GM23338 (cell line): ENCODE results near the gene TUBA4B. TPM values are rescaled to one million over a fixed set of nuclear protein-coding genes. Genes with fewer than 3 reads are reported as not detected.

Experiments
- ATAC-seq: fragments of 200-7000 bp; cut with Tn5 transposase; 3 replicates; pipeline ENCODE4 v1.9.1; 2020
- DNase-seq: peaks from one replicate; pipeline ENCODE4 v3.0.0-alpha.2; 2015; ENCODE audit warnings: low spot score
- H2AFZ ChIP-seq: fragments of 200-600 bp; sonication (generic); 2 replicates; pipeline ENCODE4 v1.8.0; 2016; ENCODE audit warnings: antibody characterized with exemption, mild to moderate bottlenecking, moderate library complexity
- H3F3A ChIP-seq: fragments of 200-600 bp; sonication (generic); replicated peaks from 2 replicates; pipeline ENCODE4 v1.8.0; 2017; ENCODE audit warnings: antibody characterized with exemption, mixed run types, low read depth
- H3K27ac ChIP-seq: fragments of 200-600 bp; sonication (generic); 2 replicates; pipeline ENCODE4 v1.6.1; 2016; ENCODE audit warnings: low read depth
- H3K27me3 ChIP-seq: fragments of 200-600 bp; sonication (generic); 2 replicates; pipeline ENCODE4 v1.8.0; 2016; ENCODE audit warnings: mild to moderate bottlenecking, mixed run types, moderate library complexity; ENCODE audit not compliant: insufficient read depth
- H3K36me3 ChIP-seq: fragments of 200-600 bp; sonication (generic); 2 replicates; pipeline ENCODE4 v1.8.0; 2016; ENCODE audit warnings: mild to moderate bottlenecking; ENCODE audit not compliant: insufficient read depth
- H3K4me1 ChIP-seq: fragments of 200-600 bp; sonication (generic); 2 replicates; pipeline ENCODE4 v1.8.0; 2016; ENCODE audit warnings: mild to moderate bottlenecking, moderate library complexity; ENCODE audit not compliant: insufficient read depth
- H3K4me2 ChIP-seq: fragments of 200-600 bp; sonication (generic); 2 replicates; pipeline ENCODE4 v1.7.1; 2017; ENCODE audit warnings: mixed run types
- H3K4me3 ChIP-seq: fragments of 200-600 bp; sonication (generic); 2 replicates; pipeline ENCODE4 v1.6.1; 2016; ENCODE audit warnings: mixed run types
- H3K79me2 ChIP-seq: fragments of 200-600 bp; sonication (generic); replicated peaks from 2 replicates; pipeline ENCODE4 v1.8.0; 2017; ENCODE audit warnings: mild to moderate bottlenecking; ENCODE audit not compliant: insufficient read depth
- H3K9me2 ChIP-seq: fragments of 200-600 bp; sonication (generic); 2 replicates; pipeline ENCODE4 v1.8.0; 2017; ENCODE audit not compliant: insufficient read depth
- H4K20me1 ChIP-seq: fragments of 200-600 bp; sonication (generic); replicated peaks from 2 replicates; pipeline ENCODE4 v1.8.0; 2017; ENCODE audit warnings: mild to moderate bottlenecking; ENCODE audit not compliant: insufficient read depth
- H3K27ac Mint-ChIP-seq: 2 replicates; pipeline ENCODE4 v1.8.0; 2020; ENCODE audit warnings: inconsistent platforms, mild to moderate bottlenecking, moderate library complexity, mixed read lengths
- H3K27me3 Mint-ChIP-seq: 3 replicates; pipeline ENCODE4 v1.8.0; 2022; ENCODE audit warnings: low read depth, mild to moderate bottlenecking, moderate library complexity, mixed read lengths, inconsistent platforms; ENCODE audit not compliant: insufficient read depth, poor library complexity
- H3K36me3 Mint-ChIP-seq: 3 replicates; pipeline ENCODE4 v1.8.0; 2021; ENCODE audit warnings: low read depth, mild to moderate bottlenecking, inconsistent platforms, moderate library complexity, mixed read lengths
- H3K4me1 Mint-ChIP-seq: 3 replicates; pipeline ENCODE4 v1.8.0; 2020; ENCODE audit warnings: mild to moderate bottlenecking, inconsistent platforms, mixed read lengths
- H3K4me3 Mint-ChIP-seq: 3 replicates; pipeline ENCODE4 v1.8.0; 2021; ENCODE audit warnings: moderate library complexity, mild to moderate bottlenecking, inconsistent platforms, mixed read lengths
- H3K9me3 Mint-ChIP-seq: 3 replicates; pipeline ENCODE4 v1.8.0; 2020; ENCODE audit warnings: moderate library complexity, mild to moderate bottlenecking, inconsistent platforms, mixed read lengths
- CREB1 ChIP-seq: fragments of 250-450 bp; sonication (Bioruptor Pico); IDR thresholded peaks from 2 replicates; pipeline ENCODE4 v1.5.0; 2020; ENCODE audit warnings: low read depth, mild to moderate bottlenecking, moderate library complexity
- EZH2 ChIP-seq: fragments of 200-600 bp; sonication (generic); IDR thresholded peaks from one replicate; pipeline ENCODE4 v1.8.0; 2017; ENCODE audit warnings: antibody characterized with exemption, mild to moderate bottlenecking, low read depth; ENCODE audit not compliant: unreplicated experiment
- EZH2phosphoT487 ChIP-seq: fragments of 200-600 bp; sonication (generic); IDR thresholded peaks from one replicate; pipeline ENCODE4 v1.8.1; 2018; ENCODE audit warnings: antibody characterized with exemption; ENCODE audit not compliant: unreplicated experiment
- JUNB ChIP-seq: IDR thresholded peaks from one replicate; pipeline ENCODE4 v1.6.1; 2016; ENCODE audit warnings: antibody characterized with exemption; ENCODE audit not compliant: unreplicated experiment
- NANOG ChIP-seq: IDR thresholded peaks from 2 replicates; pipeline ENCODE4 v1.6.1; 2016; ENCODE audit warnings: antibody characterized with exemption, borderline replicate concordance
- POLR2AphosphoS5 ChIP-seq: IDR thresholded peaks from 2 replicates; pipeline ENCODE4 v1.6.1; 2016; ENCODE audit warnings: antibody characterized with exemption, low read depth
- STAT1 ChIP-seq: IDR thresholded peaks from one replicate; pipeline ENCODE4 v1.6.1; 2016; ENCODE audit warnings: antibody characterized with exemption; ENCODE audit not compliant: unreplicated experiment
- ZNF114 ChIP-seq: fragments of 250-450 bp; sonication (Bioruptor Pico); IDR thresholded peaks from 2 replicates; pipeline ENCODE4 v1.5.0; 2020; ENCODE audit warnings: mild to moderate bottlenecking, moderate library complexity
- ZNF331 ChIP-seq: fragments of 250-450 bp; sonication (Bioruptor Pico); IDR thresholded peaks from 2 replicates; pipeline ENCODE4 v1.5.0; 2020; ENCODE audit warnings: low read depth, mild to moderate bottlenecking, moderate library complexity
- polyA plus RNA-seq: library from polyadenylated mRNA; unstranded; fragments of >200 nt; fragmentation: Nextera tagmentation; extraction: Ambion mirVana; gene quantifications from 2 replicates; pipeline ENCODE4 v1.2.1, GENCODE V29; 2016
- total RNA-seq: library from RNA; depleted of rRNA; stranded (reverse); fragments of >200 nt; shearing (Covaris generic); gene quantifications from 2 replicates; pipeline ENCODE4 v1.2.3, GENCODE V29; 2014
- TF ChIP-seq, protein P1 (sequence below): IDR thresholded peaks from one replicate; pipeline ENCODE4 v1.6.1; 2018; ENCODE audit warnings: antibody characterized with exemption; ENCODE audit not compliant: unreplicated experiment
- TF ChIP-seq, protein P2 (sequence below): fragments of 250-450 bp; sonication (Bioruptor Pico); IDR thresholded peaks from 2 replicates; pipeline ENCODE4 v1.5.0; 2020; ENCODE audit warnings: mild to moderate bottlenecking, moderate library complexity
- TF ChIP-seq, protein P3 (sequence below), 2 experiments: fragments of 200-600 bp in 1 of 2; sonication (generic) in 1 of 2; conservative IDR thresholded peaks; 2 replicates each; pipeline versions ENCODE4 v1.5.1 to v1.6.1; 2016 to 2017; ENCODE audit warnings: antibody characterized with exemption in 2 of 2, low read depth in 2 of 2, mild to moderate bottlenecking in 2 of 2, moderate library complexity in 1 of 2
- TF ChIP-seq, protein P4 (sequence below): IDR thresholded peaks from 2 replicates; pipeline ENCODE4 v1.6.1; 2016; ENCODE audit warnings: antibody characterized with exemption

The TUBA4B gene
- total and polyA plus RNA-seq, 2 experiments from 2014 or later: 0.14 TPM; not detected in 1

DNA sequence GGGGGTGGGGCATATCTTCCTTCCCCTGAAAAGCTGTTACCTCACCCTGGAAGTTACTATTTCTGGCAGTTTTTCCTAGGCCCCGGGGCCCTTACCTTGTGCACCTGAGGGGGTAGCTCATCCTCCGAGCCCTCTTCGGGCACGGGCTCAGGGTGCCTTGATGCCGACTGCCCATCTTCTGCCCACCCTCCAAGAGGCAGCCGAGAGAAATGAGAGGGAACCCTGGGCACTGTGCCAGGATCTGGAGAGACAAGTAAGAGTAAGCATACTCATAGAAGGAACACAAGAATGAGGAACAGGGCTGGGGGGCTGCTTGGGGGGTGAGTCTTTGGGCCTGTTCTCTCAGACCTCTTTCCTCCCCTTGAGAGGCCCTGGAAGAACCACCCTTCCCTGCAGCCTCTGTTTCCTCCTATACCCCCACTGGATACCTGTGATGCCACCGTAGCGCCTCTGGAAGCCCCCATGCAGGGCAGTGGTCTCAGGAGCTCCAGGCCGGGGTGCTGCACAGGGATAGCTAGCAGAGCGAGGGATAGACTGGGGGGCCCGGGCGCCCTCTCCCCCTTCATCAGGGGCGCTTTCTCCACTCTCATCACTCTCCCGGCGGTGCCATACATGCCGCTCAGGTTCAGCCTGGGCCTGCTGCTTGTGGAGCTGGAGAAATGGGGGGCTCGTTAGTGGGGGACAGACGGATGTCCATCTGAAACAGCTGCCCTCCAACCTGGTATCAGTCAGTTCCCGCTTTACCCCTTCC lies 32.2 kb upstream of the TUBA4B start:
- H3K9me3 Mint-ChIP-seq: no peaks in the 10 kb centered on the region

More for the DNA sequence above, 32.2 kb upstream of the TUBA4B start:
- H2AFZ ChIP-seq: no peak overlapping the region
- DNase-seq: no peak
- peaks cover 9% of the 10 kb centered on the region; the same call in 1 of the 2 replicates for H3F3A ChIP-seq
- TF ChIP-seq EZH2phosphoT487 (no peak), CREB1 (no peak), EZH2 (no peak), POLR2AphosphoS5 (no peak), ZNF114 (CRISPR knock-in tag) (no peak), STAT1 (no peak), NANOG (no peak), ZNF331 (CRISPR knock-in tag) (no peak), JUNB (no peak)
- TF ChIP-seq, protein P1, sequence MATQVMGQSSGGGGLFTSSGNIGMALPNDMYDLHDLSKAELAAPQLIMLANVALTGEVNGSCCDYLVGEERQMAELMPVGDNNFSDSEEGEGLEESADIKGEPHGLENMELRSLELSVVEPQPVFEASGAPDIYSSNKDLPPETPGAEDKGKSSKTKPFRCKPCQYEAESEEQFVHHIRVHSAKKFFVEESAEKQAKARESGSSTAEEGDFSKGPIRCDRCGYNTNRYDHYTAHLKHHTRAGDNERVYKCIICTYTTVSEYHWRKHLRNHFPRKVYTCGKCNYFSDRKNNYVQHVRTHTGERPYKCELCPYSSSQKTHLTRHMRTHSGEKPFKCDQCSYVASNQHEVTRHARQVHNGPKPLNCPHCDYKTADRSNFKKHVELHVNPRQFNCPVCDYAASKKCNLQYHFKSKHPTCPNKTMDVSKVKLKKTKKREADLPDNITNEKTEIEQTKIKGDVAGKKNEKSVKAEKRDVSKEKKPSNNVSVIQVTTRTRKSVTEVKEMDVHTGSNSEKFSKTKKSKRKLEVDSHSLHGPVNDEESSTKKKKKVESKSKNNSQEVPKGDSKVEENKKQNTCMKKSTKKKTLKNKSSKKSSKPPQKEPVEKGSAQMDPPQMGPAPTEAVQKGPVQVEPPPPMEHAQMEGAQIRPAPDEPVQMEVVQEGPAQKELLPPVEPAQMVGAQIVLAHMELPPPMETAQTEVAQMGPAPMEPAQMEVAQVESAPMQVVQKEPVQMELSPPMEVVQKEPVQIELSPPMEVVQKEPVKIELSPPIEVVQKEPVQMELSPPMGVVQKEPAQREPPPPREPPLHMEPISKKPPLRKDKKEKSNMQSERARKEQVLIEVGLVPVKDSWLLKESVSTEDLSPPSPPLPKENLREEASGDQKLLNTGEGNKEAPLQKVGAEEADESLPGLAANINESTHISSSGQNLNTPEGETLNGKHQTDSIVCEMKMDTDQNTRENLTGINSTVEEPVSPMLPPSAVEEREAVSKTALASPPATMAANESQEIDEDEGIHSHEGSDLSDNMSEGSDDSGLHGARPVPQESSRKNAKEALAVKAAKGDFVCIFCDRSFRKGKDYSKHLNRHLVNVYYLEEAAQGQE: no peak
- TF ChIP-seq, protein P2, sequence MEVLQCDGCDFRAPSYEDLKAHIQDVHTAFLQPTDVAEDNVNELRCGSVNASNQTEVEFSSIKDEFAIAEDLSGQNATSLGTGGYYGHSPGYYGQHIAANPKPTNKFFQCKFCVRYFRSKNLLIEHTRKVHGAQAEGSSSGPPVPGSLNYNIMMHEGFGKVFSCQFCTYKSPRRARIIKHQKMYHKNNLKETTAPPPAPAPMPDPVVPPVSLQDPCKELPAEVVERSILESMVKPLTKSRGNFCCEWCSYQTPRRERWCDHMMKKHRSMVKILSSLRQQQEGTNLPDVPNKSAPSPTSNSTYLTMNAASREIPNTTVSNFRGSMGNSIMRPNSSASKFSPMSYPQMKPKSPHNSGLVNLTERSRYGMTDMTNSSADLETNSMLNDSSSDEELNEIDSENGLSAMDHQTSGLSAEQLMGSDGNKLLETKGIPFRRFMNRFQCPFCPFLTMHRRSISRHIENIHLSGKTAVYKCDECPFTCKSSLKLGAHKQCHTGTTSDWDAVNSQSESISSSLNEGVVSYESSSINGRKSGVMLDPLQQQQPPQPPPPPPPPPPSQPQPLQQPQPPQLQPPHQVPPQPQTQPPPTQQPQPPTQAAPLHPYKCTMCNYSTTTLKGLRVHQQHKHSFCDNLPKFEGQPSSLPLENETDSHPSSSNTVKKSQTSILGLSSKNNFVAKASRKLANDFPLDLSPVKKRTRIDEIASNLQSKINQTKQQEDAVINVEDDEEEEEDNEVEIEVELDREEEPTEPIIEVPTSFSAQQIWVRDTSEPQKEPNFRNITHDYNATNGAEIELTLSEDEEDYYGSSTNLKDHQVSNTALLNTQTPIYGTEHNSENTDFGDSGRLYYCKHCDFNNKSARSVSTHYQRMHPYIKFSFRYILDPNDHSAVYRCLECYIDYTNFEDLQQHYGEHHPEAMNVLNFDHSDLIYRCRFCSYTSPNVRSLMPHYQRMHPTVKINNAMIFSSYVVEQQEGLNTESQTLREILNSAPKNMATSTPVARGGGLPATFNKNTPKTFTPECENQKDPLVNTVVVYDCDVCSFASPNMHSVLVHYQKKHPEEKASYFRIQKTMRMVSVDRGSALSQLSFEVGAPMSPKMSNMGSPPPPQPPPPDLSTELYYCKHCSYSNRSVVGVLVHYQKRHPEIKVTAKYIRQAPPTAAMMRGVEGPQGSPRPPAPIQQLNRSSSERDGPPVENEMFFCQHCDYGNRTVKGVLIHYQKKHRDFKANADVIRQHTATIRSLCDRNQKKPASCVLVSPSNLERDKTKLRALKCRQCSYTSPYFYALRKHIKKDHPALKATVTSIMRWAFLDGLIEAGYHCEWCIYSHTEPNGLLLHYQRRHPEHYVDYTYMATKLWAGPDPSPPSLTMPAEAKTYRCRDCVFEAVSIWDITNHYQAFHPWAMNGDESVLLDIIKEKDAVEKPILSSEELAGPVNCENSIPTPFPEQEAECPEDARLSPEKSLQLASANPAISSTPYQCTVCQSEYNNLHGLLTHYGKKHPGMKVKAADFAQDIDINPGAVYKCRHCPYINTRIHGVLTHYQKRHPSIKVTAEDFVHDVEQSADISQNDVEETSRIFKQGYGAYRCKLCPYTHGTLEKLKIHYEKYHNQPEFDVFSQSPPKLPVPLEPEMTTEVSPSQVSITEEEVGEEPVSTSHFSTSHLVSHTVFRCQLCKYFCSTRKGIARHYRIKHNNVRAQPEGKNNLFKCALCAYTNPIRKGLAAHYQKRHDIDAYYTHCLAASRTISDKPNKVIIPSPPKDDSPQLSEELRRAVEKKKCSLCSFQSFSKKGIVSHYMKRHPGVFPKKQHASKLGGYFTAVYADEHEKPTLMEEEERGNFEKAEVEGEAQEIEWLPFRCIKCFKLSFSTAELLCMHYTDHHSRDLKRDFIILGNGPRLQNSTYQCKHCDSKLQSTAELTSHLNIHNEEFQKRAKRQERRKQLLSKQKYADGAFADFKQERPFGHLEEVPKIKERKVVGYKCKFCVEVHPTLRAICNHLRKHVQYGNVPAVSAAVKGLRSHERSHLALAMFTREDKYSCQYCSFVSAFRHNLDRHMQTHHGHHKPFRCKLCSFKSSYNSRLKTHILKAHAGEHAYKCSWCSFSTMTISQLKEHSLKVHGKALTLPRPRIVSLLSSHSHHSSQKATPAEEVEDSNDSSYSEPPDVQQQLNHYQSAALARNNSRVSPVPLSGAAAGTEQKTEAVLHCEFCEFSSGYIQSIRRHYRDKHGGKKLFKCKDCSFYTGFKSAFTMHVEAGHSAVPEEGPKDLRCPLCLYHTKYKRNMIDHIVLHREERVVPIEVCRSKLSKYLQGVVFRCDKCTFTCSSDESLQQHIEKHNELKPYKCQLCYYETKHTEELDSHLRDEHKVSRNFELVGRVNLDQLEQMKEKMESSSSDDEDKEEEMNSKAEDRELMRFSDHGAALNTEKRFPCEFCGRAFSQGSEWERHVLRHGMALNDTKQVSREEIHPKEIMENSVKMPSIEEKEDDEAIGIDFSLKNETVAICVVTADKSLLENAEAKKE (CRISPR knock-in tag): no peak
- TF ChIP-seq, protein P3, sequence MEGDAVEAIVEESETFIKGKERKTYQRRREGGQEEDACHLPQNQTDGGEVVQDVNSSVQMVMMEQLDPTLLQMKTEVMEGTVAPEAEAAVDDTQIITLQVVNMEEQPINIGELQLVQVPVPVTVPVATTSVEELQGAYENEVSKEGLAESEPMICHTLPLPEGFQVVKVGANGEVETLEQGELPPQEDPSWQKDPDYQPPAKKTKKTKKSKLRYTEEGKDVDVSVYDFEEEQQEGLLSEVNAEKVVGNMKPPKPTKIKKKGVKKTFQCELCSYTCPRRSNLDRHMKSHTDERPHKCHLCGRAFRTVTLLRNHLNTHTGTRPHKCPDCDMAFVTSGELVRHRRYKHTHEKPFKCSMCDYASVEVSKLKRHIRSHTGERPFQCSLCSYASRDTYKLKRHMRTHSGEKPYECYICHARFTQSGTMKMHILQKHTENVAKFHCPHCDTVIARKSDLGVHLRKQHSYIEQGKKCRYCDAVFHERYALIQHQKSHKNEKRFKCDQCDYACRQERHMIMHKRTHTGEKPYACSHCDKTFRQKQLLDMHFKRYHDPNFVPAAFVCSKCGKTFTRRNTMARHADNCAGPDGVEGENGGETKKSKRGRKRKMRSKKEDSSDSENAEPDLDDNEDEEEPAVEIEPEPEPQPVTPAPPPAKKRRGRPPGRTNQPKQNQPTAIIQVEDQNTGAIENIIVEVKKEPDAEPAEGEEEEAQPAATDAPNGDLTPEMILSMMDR (conservative IDR thresholded peaks at IDR 0.05; ENCODE audit: low read depth in 2 of 2): no peak
- TF ChIP-seq, protein P4, sequence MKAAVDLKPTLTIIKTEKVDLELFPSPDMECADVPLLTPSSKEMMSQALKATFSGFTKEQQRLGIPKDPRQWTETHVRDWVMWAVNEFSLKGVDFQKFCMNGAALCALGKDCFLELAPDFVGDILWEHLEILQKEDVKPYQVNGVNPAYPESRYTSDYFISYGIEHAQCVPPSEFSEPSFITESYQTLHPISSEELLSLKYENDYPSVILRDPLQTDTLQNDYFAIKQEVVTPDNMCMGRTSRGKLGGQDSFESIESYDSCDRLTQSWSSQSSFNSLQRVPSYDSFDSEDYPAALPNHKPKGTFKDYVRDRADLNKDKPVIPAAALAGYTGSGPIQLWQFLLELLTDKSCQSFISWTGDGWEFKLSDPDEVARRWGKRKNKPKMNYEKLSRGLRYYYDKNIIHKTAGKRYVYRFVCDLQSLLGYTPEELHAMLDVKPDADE: no peak
- peaks cover 50% of the 10 kb centered on the region for H3K36me3 Mint-ChIP-seq
- peaks cover 15% of the 10 kb centered on the region for H3K27me3 Mint-ChIP-seq
- peaks cover 5% of the 10 kb centered on the region; the same call in 1 of the 2 replicates for H3K36me3 ChIP-seq
- peaks cover 17% of the 10 kb centered on the region for H3K4me1 ChIP-seq
- no peak overlapping the region for H3K27ac Mint-ChIP-seq
- no peaks in the 10 kb centered on the region for H3K79me2 ChIP-seq
- no peak overlapping the region for H3K4me3 ChIP-seq
- no peak for ATAC-seq
- no peak overlapping the region for H3K4me2 ChIP-seq
- no peak overlapping the region for H3K27ac ChIP-seq
- H3K4me1 Mint-ChIP-seq: peaks cover 21% of the 10 kb centered on the region
- H3K9me2 ChIP-seq: no peaks in the 10 kb centered on the region
- no peaks in the 10 kb centered on the region for H3K27me3 ChIP-seq
- H3K4me3 Mint-ChIP-seq: no peak overlapping the region
- H4K20me1 ChIP-seq: no peaks in the 10 kb centered on the region; the same call in 1 of the 2 replicates
